GM19397 (cell line): Measurements from ENCODE around the gene GIPR.
A peak's percentile ranks its signal among the peaks of the same experiment; 100 is the strongest.

ENCODE experiments used
- ATAC-seq: cut with Tn5 transposase; IDR thresholded peaks from one replicate; pipeline ENCODE4 v1.9.1; 2021; ENCODE audit warnings: mild to moderate bottlenecking, moderate library complexity; ENCODE audit not compliant: unreplicated experiment

Gene GIPR

DNA sequence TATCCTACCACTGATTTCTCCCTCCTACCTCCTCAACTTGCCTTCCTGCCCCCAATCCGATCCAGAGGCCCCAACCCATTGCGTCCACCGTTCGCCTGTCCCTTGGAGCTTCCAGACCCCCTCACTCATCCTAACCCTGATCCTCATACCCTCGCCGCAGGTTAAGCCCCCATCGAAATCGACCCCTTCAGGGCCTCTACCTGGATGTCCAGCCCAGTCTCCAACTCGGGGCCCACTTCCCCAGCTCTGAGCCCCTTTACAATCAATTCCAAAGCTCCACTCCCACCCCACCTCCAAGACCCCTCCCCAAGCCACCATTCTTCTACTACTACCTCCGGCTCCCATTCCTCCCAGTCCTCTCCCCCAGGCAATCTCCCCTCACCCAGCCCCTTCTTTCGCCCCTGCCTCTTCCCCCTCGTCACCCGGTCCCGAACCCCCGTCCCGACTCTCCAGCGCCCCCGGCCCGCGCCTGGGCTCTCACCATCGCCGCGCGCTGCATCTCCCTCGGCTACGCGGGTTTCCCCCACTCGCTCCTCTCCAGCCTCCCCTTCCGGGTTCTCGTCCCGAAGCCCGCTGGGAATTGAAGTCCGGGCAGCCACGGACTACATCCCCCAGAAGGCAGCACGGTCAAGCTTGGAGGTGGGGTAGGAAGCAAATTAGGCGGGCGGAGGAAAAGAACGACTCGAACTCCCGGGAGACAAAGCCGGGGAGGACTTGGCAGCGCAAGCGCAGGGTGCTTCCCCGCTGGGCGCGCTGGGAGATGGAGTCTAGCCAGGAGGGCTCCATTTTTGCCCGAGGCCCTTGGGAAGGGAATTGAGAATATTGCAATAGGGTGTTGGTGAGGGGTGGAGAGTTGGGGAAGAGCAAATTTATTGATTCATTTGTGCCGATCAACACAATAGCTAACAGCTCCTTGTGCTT lies 62.6 kb downstream of the GIPR start, which contains the start of gene FBXO46:
TSS of gene FBXO46 (minus strand) at position 529 of the 921 bp plus-strand sequence. CDS start 17,401 bp downstream, outside the sequence.
- ATAC-seq: peak; percentile 88
